HG03045 (cell line): Measurements from ENCODE around the gene MAGI1.
"Not testable (repeated sequence)": the region's sequence is repeated elsewhere in the genome, so short reads cannot be mapped to it uniquely, and the experiment has no call there.

Source experiments
- ATAC-seq: cut with Tn5 transposase; IDR thresholded peaks from one replicate; pipeline ENCODE4 v1.9.1; 2021; ENCODE audit warnings: mild to moderate bottlenecking, moderate library complexity; ENCODE audit not compliant: unreplicated experiment

The MAGI1 gene

GRCh38 chr3:65886391-65886790 is 152.3 kb downstream of the MAGI1 start:
- no peak for ATAC-seq

- no peak for ATAC-seq
Measured at GRCh38 chr3:65884071-65884470, 154.6 kb downstream of the MAGI1 start.

GRCh38 chr3:65883613-65884012 is 155.1 kb downstream of the MAGI1 start:
- ATAC-seq: no peak

GRCh38 chr3:65880350-65880749 is 158.4 kb downstream of the MAGI1 start:
- ATAC-seq: no peak

- ATAC-seq: no peak
Measured at GRCh38 chr3:65879372-65879771, 159.3 kb downstream of the MAGI1 start.

GRCh38 chr3:65878831-65879230 is 159.9 kb downstream of the MAGI1 start:
- no peak for ATAC-seq

GRCh38 chr3:65877160-65877559 is 161.6 kb downstream of the MAGI1 start:
- no peak for ATAC-seq

GRCh38 chr3:65876028-65876420 is 162.7 kb downstream of the MAGI1 start:
- ATAC-seq: no peak

- no peak for ATAC-seq
Measured at GRCh38 chr3:65875393-65876027, 163.2 kb downstream of the MAGI1 start.

- no peak for ATAC-seq
Measured at GRCh38 chr3:65873869-65874268, 164.8 kb downstream of the MAGI1 start.

- no peak for ATAC-seq
Measured at GRCh38 chr3:65873028-65873427, 165.7 kb downstream of the MAGI1 start.

- ATAC-seq: no peak
Measured at GRCh38 chr3:65871305-65872141, 167.2 kb downstream of the MAGI1 start.

- ATAC-seq: no peak
Measured at GRCh38 chr3:65869798-65870197, 168.9 kb downstream of the MAGI1 start.

- ATAC-seq: no peak
Measured at GRCh38 chr3:65867463-65868210, 171.1 kb downstream of the MAGI1 start.

GRCh38 chr3:65864357-65864904 is 174.3 kb downstream of the MAGI1 start:
- no peak for ATAC-seq

GRCh38 chr3:65861718-65862117 is 177.0 kb downstream of the MAGI1 start:
- ATAC-seq: no peak

- not testable (repeated sequence) for ATAC-seq
Measured at GRCh38 chr3:65859612-65860011, 179.1 kb downstream of the MAGI1 start.

- no peak for ATAC-seq
Measured at GRCh38 chr3:65858749-65859148, 180.0 kb downstream of the MAGI1 start.

GRCh38 chr3:65857327-65857726 is 181.4 kb downstream of the MAGI1 start:
- no peak for ATAC-seq

- ATAC-seq: no peak
Measured at GRCh38 chr3:65856907-65857306, 181.8 kb downstream of the MAGI1 start.

- no peak for ATAC-seq
Measured at GRCh38 chr3:65855370-65856100, 183.2 kb downstream of the MAGI1 start.
